ENCODE results near the gene TSSC4.
"Not testable (repeated sequence)": the region's sequence is repeated elsewhere in the genome, so short reads cannot be mapped to it uniquely, and the experiment has no call there.

Gene TSSC4

GRCh38 chr11:2400069-2400761, at the start of gene TSSC4:
Gene TSSC4 (plus strand): TSS chr11:2400750. CDS start chr11:2402634, 1,884 bp downstream.
- DNase-seq: peak; percentile 100

GRCh38 chr11:2351701-2352100, 48.8 kb upstream of the TSSC4 start:
- no peak for DNase-seq

GRCh38 chr11:2352420-2352819, 48.1 kb upstream of the TSSC4 start:
- no peak for DNase-seq

- no peak for DNase-seq
Observed at GRCh38 chr11:2355000-2355644, 45.4 kb upstream of the TSSC4 start.

- DNase-seq: no peak
Observed at GRCh38 chr11:2357246-2357645, 43.3 kb upstream of the TSSC4 start.

- DNase-seq: not testable (repeated sequence)
Observed at GRCh38 chr11:2357651-2358050, 42.9 kb upstream of the TSSC4 start.

GRCh38 chr11:2358754-2359442, 41.7 kb upstream of the TSSC4 start:
- peak in 1 of 3 donors; percentile 30 for DNase-seq

GRCh38 chr11:2359557-2359956, 41.0 kb upstream of the TSSC4 start:
- no peak for DNase-seq

GRCh38 chr11:2360081-2360642, 40.4 kb upstream of the TSSC4 start:
- no peak for DNase-seq

GRCh38 chr11:2361565-2361964, 39.0 kb upstream of the TSSC4 start:
- DNase-seq: peak in 1 of 3 donors; percentile 20

GRCh38 chr11:2362414-2362813, 38.1 kb upstream of the TSSC4 start:
- DNase-seq: no peak

- no peak for DNase-seq
Observed at GRCh38 chr11:2363130-2363529, 37.4 kb upstream of the TSSC4 start.

GRCh38 chr11:2363577-2364370, 36.8 kb upstream of the TSSC4 start:
- no peak for DNase-seq

- not testable (repeated sequence) for DNase-seq
Observed at GRCh38 chr11:2364386-2364785, 36.2 kb upstream of the TSSC4 start.

- peak in 1 of 3 donors; percentile 16 for DNase-seq
Observed at GRCh38 chr11:2365571-2366210, 34.9 kb upstream of the TSSC4 start.

- DNase-seq: no peak
Observed at GRCh38 chr11:2366276-2366675, 34.3 kb upstream of the TSSC4 start.

- no peak for DNase-seq
Observed at GRCh38 chr11:2366733-2367132, 33.8 kb upstream of the TSSC4 start.

GRCh38 chr11:2367266-2368160, 33.0 kb upstream of the TSSC4 start:
- DNase-seq: no peak

- DNase-seq: no peak
Observed at GRCh38 chr11:2368178-2368850, 32.2 kb upstream of the TSSC4 start.

GRCh38 chr11:2368851-2369180, 31.7 kb upstream of the TSSC4 start:
- DNase-seq: no peak

- DNase-seq: no peak
Observed at GRCh38 chr11:2369320-2369719, 31.2 kb upstream of the TSSC4 start.
